GM04503 (cell line): Measurements from ENCODE around the gene NEK10.
A peak's percentile ranks its signal among the peaks of the same experiment; 100 is the strongest.

Experiments used
- DNase-seq: peaks from one replicate; pipeline ENCODE4 v3.0.0-alpha.2; 2012; ENCODE audit warnings: low read depth

Gene NEK10

DNA sequence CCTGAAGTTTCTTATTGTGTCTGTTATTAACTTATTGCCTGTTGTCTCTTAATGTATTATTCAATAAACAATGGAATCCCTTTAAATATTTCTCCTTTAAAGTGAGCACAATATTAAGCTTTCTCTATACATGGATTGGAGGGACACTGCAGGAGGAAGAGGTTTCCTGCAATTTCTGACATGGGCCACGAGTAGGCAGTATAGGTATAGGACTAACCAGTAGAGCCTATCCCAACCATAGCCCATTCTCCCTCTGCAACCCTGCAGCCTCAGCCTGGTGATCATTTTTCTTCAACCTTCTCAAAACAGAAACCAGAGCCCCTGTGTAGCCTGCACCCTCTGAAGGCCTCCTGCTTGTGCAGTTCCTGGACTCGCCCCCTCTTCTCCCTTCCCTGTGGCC, 124.8 kb downstream of the NEK10 start:
- DNase-seq = no peak

DNA sequence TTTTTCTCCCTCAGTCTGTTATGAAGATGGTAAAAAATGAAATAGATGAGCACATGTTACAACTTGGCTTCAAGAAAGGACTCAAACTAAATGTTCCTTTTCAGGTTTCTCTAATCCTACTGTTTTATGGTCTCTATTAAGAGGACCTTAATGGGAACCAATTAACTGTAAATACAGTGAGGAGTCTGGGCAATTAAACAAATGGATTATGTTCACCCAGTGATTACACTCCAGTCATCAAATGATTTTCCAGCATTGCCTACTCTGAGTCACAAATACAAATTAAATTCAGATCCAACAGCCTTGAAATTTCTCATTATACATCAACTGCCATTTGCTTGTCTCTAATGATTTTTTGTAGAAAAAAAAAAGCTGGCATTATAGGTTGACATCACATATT, 129.2 kb downstream of the NEK10 start:
- DNase-seq = no peak

- DNase-seq = no peak
Measured at GRCh38 chr3:27228805-27229204, 140.4 kb downstream of the NEK10 start.

GRCh38 chr3:27224197-27224596, 145.0 kb downstream of the NEK10 start:
- no peak for DNase-seq

DNA sequence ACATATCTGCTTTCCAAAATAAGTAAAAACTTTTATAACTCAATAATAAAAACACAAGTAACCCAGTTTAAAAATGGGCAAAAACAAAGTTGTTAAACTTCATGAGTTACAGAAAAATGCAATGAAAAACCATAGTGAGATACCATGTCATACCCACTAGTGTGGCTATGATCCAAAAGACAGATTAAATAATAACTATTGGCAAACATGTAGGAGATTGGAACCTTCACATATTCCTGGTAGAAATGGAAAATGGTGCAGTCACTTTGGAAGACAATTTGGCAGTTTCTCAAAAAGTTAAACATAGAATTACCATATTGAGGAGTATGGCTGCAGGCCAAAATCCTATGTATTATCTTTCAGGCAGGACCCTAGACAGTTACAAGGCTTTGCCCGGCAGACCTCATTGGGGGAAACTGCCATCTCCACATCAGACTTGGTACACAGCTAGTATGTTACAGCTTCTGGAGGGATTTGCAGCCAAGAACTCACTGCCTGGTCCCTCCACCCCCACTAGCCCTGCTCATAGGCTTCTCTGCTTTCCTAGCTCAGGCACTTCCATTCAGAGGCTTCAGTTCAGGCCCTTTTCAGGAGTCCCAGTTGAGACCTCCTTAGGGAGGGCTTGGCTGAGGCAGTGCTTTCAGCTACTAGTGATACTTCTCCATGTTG, 147.8 kb downstream of the NEK10 start:
- DNase-seq = no peak

- no peak for DNase-seq
Measured at GRCh38 chr3:27220166-27220565, 149.0 kb downstream of the NEK10 start.

GRCh38 chr3:27219127-27219845, 149.9 kb downstream of the NEK10 start:
- DNase-seq = no peak

- peak; percentile 25 for DNase-seq
Measured at GRCh38 chr3:27216955-27217552, 152.1 kb downstream of the NEK10 start.

DNA sequence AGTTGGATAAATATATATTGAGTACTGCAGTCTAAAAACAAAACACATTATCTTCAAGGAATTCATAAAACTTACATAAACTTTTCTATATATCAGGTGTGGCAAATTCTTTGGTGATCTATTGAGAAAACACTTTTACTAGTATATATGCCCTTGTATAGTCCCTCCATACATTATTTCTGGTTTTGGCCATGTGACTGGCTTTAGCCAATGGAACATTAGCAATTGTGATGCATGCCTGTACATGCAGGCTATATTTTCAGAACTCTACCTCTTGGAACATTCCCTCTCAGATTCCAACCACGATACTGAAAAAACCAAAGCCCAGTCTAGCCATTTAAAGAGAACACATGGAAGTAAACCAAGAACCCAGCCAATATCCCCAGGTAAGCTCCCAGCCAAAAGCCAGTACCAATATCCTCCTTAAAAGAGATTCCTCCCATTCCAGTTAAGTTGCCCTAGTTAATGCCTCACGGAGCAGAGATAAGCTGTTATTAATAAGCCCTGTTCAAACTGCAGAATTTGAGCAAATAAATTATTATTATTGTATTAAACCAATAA, 152.8 kb downstream of the NEK10 start:
- DNase-seq = no peak

DNA sequence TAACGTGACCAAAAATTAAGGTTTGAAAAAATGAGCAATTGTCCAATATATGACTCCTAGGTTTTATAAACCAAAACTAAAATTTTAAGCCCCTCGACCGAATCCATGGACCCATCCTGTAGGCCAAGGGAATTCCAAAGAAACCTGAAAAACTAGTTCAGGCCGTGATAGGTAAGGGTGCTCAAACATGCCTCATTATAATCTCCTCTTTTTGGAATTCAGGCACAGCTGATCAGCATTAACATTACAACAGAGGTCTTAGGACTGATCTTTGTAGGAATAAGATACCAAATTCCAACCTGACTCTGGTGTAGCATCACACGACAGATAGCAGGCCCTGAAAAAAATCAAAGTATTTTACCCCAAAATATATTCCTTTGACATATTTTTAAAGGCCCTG, 155.7 kb downstream of the NEK10 start:
- DNase-seq = no peak

GRCh38 chr3:27209617-27210264, 159.4 kb downstream of the NEK10 start:
- no peak for DNase-seq

DNA sequence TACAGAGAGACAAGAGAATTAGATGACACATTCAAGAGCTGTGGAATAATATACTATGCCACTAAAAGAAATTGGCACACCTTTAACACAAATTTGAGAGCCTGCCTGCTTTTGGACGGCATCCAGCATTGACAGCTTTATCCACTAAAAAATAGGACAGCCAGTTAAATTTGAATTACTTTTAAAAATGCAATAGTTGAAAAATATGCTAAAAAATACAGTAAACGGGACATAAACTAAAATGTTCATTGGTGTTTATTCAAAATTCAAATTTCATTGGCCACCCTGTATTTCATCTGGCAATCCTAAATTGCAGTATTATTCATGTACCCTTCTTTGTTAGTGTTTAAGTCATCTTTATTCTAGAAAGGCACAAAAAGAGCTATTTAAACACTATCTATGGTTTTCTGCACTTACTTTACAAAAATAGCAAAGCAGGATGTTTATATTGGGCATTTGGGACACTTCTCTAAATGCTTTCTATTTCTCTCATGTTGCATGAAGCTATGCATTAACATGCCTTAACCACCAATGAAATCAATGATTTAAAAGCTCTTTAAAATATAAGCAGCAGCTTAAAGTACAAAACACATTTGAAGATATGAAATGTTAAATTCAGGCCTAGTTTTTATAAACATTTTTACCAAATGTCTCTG, 160.1 kb downstream of the NEK10 start:
- no peak for DNase-seq

DNA sequence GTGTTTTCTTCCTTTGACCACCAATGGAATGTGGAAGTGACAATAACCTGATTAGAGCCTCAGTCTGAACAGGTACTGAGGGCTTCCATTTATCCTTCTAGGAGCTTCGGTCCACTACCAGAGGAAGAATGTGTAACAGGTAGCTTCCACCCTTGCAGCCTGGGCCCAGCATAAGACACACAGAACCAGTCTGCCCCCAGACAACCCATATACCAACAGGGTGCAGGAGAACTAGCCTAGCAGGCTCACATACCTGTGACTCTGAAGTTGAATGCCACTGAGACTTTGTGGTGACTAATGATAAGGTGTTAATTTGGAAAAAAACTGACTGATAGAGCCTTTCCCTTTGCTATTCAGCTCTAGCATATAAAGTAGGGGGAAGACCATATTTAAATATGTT, 166.2 kb downstream of the NEK10 start:
- no peak for DNase-seq

- DNase-seq = no peak
Measured at GRCh38 chr3:27201492-27201891, 167.7 kb downstream of the NEK10 start.

GRCh38 chr3:27200721-27201489, 168.3 kb downstream of the NEK10 start:
- DNase-seq = no peak

DNA sequence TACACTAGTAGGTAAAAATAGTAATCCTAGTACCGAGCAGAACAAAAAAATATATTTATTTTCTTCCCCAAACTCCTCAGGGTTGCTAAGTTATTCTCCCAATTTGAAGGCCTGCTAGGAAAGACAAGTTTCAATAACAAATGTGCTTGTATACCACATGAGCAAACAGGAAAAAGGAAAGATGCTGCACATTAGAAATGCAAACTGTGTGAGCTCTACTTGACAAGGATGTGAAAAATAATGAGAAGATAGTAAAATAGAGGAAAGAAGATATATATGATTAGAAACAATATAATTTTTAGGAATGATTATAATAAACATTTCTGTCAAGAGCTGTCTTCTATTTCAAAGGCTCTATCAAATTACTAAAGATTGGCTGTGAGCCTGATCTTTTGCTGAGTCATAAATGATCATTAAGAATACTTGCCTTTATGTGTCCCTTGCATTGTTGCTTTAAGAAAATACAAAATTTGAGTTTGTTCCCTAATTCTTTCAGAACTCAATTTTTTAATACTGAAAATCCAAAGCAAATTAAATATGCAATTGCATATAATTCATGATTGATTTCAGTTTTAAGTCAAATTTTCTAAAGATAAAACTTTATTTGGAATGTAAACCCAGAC, 174.2 kb downstream of the NEK10 start:
- no peak for DNase-seq

GRCh38 chr3:27193056-27193455, 176.1 kb downstream of the NEK10 start:
- no peak for DNase-seq

- DNase-seq = no peak
Measured at GRCh38 chr3:27186013-27186412, 183.2 kb downstream of the NEK10 start.

GRCh38 chr3:27185231-27185989, 183.8 kb downstream of the NEK10 start:
- DNase-seq = no peak

- no peak for DNase-seq
Measured at GRCh38 chr3:27184261-27184660, 184.9 kb downstream of the NEK10 start.
